Neural progenitor cell (in vitro differentiated cells): ENCODE results near the gene SLC16A6. TPM values are rescaled to one million over a fixed set of nuclear protein-coding genes. Genes with fewer than 3 reads are reported as not detected.

Experiments used
- total RNA-seq: library from RNA; depleted of rRNA; stranded (reverse); fragments of >200 nt; gene quantifications from 2 replicates; pipeline ENCODE4 v1.2.3, GENCODE V29; 2015; ENCODE audit warnings: low replicate concordance

Gene SLC16A6
- total RNA-seq, 1 donor from 2014 or later: 0.19 TPM

Other genes with a start within 250 kb of the SLC16A6 start
- gene AMZ2, start 43.1 kb downstream of the SLC16A6 start, total RNA-seq: 99.0 and 150 TPM in 2 replicates
- 19.5 and 20.0 TPM in 2 replicates for gene ARSG, start 368 bp upstream of the SLC16A6 start, total RNA-seq
- 27.8 and 29.5 TPM in 2 replicates for gene WIPI1, start 166.4 kb upstream of the SLC16A6 start, total RNA-seq
- gene PRKAR1A, start 221.3 kb upstream of the SLC16A6 start, total RNA-seq: 155 and 168 TPM in 2 replicates